Diencephalon (tissue), 1 donor: ENCODE results near the gene IL1RL1. TPM values are rescaled to one million over a fixed set of nuclear protein-coding genes. Genes with fewer than 3 reads are reported as not detected.

Source experiments
- total RNA-seq: library from RNA; depleted of rRNA; stranded (reverse); fragments of >200 nt; gene quantifications from one replicate; pipeline ENCODE4 v1.2.3, GENCODE V29; 2014

The IL1RL1 gene
- total RNA-seq: 0.69 TPM

GRCh38 chr2:102310964-102311640 is at the start of gene IL1RL1:
IL1RL1 (plus strand) TSS chr2:102311563; CDS start chr2:102338265, 26,702 bp downstream.

GRCh38 chr2:102355526-102356380 is 44.4 kb downstream of the IL1RL1 start, which contains the start of gene IL18R1:
IL18R1 (plus strand) TSS chr2:102355796; CDS start chr2:102362661, 6,865 bp downstream.

Other genes with a start within 250 kb of the IL1RL1 start
- 0.46 TPM for gene IL1R1, start 168.8 kb upstream of the IL1RL1 start, total RNA-seq
- 1.6 TPM for gene IL1RL2, start 124.5 kb upstream of the IL1RL1 start, total RNA-seq
- 0.46 TPM for gene IL18R1, start 44.2 kb downstream of the IL1RL1 start, total RNA-seq
- not detected for gene IL18RAP, start 111.6 kb downstream of the IL1RL1 start, total RNA-seq
- gene SLC9A4, start 161.7 kb downstream of the IL1RL1 start, total RNA-seq: 0.69 TPM